GM21528 (cell line): ENCODE results near the gene SLC22A2.
"Not testable (repeated sequence)": the region's sequence is repeated elsewhere in the genome, so short reads cannot be mapped to it uniquely, and the experiment has no call there.

Experiments
- ATAC-seq: cut with Tn5 transposase; IDR thresholded peaks from one replicate; pipeline ENCODE4 v1.9.1; 2021; ENCODE audit warnings: mild to moderate bottlenecking, moderate library complexity; ENCODE audit not compliant: unreplicated experiment, low FRiP score

The SLC22A2 gene

GRCh38 chr6:160258346-160259142, at the start of gene SLC22A2:
TSS of gene SLC22A2 (minus strand) at chr6:160258821. CDS start at chr6:160258757, 64 bp downstream.
- no peak for ATAC-seq

GRCh38 chr6:160305926-160306713, 47.5 kb upstream of the SLC22A2 start:
- ATAC-seq, result no peak

GRCh38 chr6:160303806-160304205, 45.2 kb upstream of the SLC22A2 start:
- no peak for ATAC-seq

GRCh38 chr6:160302431-160303082, 43.9 kb upstream of the SLC22A2 start:
- ATAC-seq, result not testable (repeated sequence)

GRCh38 chr6:160301339-160301738, 42.7 kb upstream of the SLC22A2 start:
- no peak for ATAC-seq

GRCh38 chr6:160300076-160300695, 41.6 kb upstream of the SLC22A2 start:
- ATAC-seq, result no peak

- ATAC-seq, result no peak
These were observed 40.9 kb upstream of the SLC22A2 start for GRCh38 chr6:160299559-160299958.

- no peak for ATAC-seq
These were observed 39.5 kb upstream of the SLC22A2 start for GRCh38 chr6:160298121-160298520.

GRCh38 chr6:160297310-160297709, 38.7 kb upstream of the SLC22A2 start:
- ATAC-seq, result no peak

GRCh38 chr6:160293844-160294243, 35.2 kb upstream of the SLC22A2 start:
- no peak for ATAC-seq

- no peak for ATAC-seq
These were observed 27.0 kb upstream of the SLC22A2 start for GRCh38 chr6:160285541-160286105.

- ATAC-seq, result no peak
These were observed 26.0 kb upstream of the SLC22A2 start for GRCh38 chr6:160284575-160284974.

GRCh38 chr6:160282444-160282843, 23.8 kb upstream of the SLC22A2 start:
- no peak for ATAC-seq

- no peak for ATAC-seq
These were observed 21.2 kb upstream of the SLC22A2 start for GRCh38 chr6:160279850-160280249.

GRCh38 chr6:160278786-160279310, 20.2 kb upstream of the SLC22A2 start:
- ATAC-seq, result no peak

- no peak for ATAC-seq
These were observed 19.7 kb upstream of the SLC22A2 start for GRCh38 chr6:160278311-160278710.

- no peak for ATAC-seq
These were observed 18.9 kb upstream of the SLC22A2 start for GRCh38 chr6:160277546-160277945.

GRCh38 chr6:160277144-160277543, 18.5 kb upstream of the SLC22A2 start:
- no peak for ATAC-seq

- ATAC-seq, result no peak
These were observed 17.5 kb upstream of the SLC22A2 start for GRCh38 chr6:160276126-160276525.

GRCh38 chr6:160275511-160276003, 16.9 kb upstream of the SLC22A2 start:
- ATAC-seq, result no peak
